ENCODE data around the gene C10orf53.

C10orf53 gene

DNA sequence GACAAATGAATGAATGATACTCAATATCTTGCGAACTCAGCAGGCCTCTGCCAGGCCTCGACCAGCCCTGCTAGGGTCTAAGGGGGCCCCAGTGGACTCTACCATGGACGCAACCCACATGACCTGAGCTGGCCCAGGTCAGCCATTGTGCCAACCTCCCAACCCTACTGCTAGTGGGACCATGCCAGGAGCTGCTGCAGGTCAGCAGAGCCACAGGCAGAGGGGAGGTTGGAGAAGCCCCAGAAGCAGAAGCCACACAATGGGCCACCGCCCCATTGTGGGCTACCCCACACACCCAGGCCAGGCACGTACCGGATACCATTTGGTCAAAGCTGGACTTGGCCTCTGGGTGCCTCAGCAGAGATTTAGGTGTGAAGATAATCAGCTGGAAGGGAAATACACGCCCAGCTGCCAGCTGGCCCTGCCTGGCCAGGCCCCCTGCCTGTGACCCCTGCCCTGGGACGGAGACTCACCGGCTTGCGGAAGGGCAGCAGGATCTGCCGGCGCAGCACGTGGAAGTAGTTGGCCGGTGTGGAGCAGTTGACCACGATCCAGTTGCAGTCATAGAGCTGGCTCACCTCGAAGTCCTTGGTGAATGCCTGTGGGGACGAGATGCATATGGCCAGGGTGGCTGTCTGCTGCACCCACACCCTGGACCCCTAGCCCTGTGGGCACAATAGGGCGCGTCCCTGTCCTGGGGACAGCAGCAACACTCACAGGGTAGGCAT, 58.2 kb downstream of the C10orf53 start:
- DNase-seq (ENCODE audit: low read depth in 3 of 3, low spot score in 1 of 3), result no peak

GRCh38 chr10:49738616-49739360, 59.3 kb downstream of the C10orf53 start:
- DNase-seq (ENCODE audit: low read depth in 3 of 3, low spot score in 1 of 3), result no peak

DNA sequence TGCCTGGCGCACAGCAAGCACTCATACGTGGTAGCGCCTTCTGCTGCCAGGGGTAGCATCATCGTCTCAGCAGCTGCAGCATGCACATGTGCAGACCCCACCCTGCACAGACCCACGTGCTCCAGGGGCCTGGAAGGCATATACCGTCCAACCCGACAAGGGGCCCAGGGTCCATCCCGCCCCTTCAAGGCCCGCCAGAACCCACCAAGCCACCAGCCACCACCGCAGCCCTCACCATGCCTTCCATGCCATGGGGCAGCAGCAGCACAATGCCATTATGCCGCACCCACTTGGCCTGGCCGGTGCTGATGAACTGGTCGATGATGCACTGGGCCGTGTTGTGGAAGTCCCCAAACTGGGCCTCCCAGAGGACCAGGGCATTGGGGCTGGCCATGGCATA, 60.0 kb downstream of the C10orf53 start:
- DNase-seq (ENCODE audit: low read depth in 3 of 3, low spot score in 1 of 3), result no peak

DNA sequence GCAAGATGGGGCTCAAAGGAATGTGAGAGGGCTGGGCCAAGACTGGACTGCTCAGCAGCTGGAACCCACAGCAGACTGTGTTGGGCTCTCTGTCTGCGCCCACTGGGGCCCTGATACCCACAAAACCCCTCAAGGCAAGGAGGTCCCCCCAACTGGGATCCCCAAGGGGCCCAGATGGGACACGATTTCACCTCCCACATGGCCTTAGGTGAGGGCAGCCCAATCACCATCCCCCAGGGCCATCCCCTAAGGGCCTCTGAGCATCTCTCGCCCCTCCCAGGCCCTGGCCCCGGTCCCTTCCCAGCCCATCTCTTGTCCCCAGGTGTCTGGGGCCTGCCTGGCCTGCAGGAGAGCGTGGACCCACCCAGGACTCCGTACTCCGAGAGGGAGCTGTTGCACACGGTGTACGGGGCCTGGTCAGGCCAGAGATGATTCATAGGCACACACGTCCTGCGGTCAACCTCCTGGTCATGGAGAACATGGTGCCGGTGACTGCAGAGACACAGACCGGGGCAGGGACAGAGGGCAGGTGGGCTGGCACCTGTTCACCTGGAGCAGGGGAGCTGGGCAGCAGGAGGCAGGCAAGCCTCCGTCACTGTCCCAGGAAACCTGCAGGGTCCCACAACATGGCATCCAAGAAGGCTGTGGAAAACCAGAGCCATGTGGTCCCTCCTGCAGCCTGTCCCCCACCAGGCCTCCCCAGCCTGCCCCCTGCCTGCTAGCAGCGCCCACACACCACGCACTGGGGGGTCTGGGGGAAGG, 61.1 kb downstream of the C10orf53 start:
- DNase-seq (ENCODE audit: low read depth in 3 of 3, low spot score in 1 of 3), result no peak

DNA sequence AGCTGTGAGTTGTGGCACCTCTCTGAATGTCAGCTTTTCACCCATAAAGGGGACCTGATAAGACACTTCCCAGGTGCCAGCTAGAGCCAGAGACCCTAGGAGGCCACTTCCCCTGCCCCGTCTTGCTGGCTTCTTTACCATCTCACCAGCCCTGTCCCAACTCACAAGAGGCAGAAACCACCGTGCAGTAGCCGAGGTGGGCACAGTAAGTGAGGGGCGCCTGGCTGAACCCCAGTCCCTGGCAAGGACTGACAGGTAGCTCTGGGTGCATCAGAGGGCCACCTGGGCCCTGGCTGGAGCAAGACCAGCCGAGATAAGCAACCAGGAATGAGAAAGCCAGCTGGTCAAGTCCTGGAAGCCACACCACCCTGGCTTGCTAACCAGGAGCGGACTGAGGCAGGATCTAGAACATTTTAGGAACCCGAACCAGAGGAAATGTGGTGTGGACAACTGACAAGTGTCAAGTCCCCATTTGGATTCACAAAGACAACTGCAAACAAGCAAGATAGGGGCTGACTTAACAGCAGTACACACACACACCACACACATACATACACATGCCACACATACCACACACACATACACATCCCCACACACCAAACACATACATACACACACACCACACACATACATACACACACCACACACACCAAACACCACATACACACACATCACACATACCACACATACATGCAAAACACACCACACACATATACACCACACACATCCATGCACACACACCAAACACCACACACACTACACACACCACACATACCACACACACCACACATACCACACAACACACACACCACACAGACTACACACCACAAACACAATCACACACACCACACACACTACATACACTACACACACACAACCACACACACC, 61.9 kb downstream of the C10orf53 start:
- no peak for DNase-seq (ENCODE audit: low read depth in 3 of 3, low spot score in 1 of 3)

- DNase-seq (ENCODE audit: low read depth in 3 of 3, low spot score in 1 of 3), result no peak
Observed at GRCh38 chr10:49742683-49743463, 63.4 kb downstream of the C10orf53 start.

- no peak for DNase-seq (ENCODE audit: low read depth in 3 of 3, low spot score in 1 of 3)
Observed at GRCh38 chr10:49743464-49744075, 64.1 kb downstream of the C10orf53 start.

- no peak for DNase-seq (ENCODE audit: low read depth in 3 of 3, low spot score in 1 of 3)
Observed at GRCh38 chr10:49744091-49744685, 64.7 kb downstream of the C10orf53 start.

DNA sequence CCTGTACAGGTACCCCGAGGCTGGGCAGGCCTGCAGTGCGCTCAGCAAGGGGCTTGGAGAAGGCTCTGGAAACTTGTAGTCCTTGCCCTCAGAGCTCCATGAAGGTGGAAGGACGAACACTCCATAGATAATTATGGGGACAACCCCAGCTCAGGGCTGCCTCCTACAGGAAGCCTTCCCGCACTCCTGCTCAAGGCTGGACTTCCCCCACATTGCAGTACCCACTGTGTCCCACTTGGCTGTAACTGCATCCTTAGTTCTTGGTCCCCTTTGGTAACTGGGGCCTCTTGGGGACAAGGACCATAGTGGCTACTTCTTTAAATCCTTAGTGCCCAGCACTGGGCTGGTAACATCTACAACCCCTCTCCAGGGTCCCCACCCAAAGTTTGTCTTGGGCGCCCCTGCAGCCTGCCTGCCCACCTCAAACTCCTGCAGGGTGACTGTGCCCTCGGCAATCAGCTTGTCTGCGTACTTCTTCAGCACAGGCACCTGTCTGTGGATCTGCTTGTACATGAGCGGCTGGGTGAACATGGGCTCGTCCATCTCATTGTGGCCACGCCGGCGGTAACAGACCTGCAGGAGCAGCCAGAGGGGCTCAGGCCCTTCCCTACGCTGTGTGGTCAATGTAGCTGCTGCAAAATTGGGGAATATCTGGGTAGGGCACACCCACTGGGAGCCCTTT, 65.6 kb downstream of the C10orf53 start:
- DNase-seq (ENCODE audit: low read depth in 3 of 3, low spot score in 1 of 3), result no peak

DNA sequence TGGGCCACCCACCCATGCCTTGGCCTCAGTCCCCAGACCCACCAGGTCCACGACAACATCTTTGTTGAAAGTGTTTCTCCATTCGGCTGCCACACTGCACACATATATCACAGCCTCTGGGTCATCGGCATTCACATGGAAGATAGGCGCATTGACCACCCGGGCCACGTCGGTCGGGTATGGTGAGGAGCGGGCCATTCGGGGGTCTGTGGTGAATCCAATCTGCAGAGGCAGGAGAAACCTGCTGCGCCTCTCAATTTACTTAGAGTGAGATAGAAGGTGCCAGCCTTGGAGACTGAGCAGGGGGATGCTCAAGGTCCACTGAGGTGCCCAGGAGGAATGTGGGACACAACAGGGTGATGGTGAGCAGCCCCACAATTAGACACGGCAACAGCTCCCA, 66.3 kb downstream of the C10orf53 start:
- DNase-seq (ENCODE audit: low read depth in 3 of 3, low spot score in 1 of 3), result no peak

GRCh38 chr10:49746626-49747302, 67.3 kb downstream of the C10orf53 start:
- no peak for DNase-seq (ENCODE audit: low read depth in 3 of 3, low spot score in 1 of 3)

Measured in stimulated activated CD4-positive, alpha-beta T cell treated with anti-CD3 and anti-CD28 coated beads, TNF-alpha, amount 100 ng/mL, for 1 hour (primary cell).